HG02588 (cell line): ENCODE data around the gene PRRC2B.
A peak's percentile ranks its signal among the peaks of the same experiment; 100 is the strongest.
"Not testable (repeated sequence)": the region's sequence is repeated elsewhere in the genome, so short reads cannot be mapped to it uniquely, and the experiment has no call there.

ENCODE experiments used
- ATAC-seq: cut with Tn5 transposase; IDR thresholded peaks from one replicate; pipeline ENCODE4 v1.9.1; 2021; ENCODE audit warnings: mild to moderate bottlenecking, moderate library complexity; ENCODE audit not compliant: unreplicated experiment

Gene PRRC2B

DNA sequence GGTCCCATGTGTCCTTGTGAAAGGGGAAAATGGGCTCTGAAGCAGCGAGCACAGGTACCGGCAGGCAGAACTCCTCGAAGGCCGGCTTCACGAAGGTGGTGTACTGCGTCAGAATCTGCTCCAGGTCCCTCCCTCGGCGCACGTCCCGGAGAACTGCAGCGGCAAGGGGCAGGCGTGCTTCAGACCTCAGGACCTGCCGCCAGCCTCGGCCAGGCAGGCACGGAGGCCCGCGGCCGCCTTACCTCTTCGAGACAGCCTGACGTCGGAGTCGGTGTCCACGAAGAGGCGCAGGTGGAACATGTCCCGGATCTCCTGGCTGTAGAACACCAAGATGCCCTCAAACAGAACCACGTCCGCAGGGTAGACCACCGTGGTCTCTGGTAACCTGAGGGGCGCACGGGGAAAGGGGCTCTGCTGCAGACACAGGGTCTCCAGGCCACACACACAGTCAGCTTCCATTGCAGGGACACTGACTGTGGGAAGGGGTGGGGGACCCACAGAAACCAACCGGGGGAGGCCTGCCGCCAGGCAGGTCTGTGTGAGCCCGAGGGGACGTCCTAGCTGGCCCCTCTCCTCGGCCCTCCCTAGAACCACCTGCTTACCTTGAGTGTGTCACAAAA lies 135.1 kb downstream of the PRRC2B start:
- no peak for ATAC-seq

- ATAC-seq = no peak
Observed at GRCh38 chr9:131529597-131530545, 136.0 kb downstream of the PRRC2B start.

- ATAC-seq = peak; percentile 26
Observed at GRCh38 chr9:131530546-131530919, 136.6 kb downstream of the PRRC2B start.

- peak; percentile 82 for ATAC-seq
Observed at GRCh38 chr9:131530920-131531832, 137.3 kb downstream of the PRRC2B start, which contains the start of gene UCK1. Gene UCK1, minus strand, starts transcription at chr9:131531263. Its CDS starts 89 bp downstream, at chr9:131531174.

DNA sequence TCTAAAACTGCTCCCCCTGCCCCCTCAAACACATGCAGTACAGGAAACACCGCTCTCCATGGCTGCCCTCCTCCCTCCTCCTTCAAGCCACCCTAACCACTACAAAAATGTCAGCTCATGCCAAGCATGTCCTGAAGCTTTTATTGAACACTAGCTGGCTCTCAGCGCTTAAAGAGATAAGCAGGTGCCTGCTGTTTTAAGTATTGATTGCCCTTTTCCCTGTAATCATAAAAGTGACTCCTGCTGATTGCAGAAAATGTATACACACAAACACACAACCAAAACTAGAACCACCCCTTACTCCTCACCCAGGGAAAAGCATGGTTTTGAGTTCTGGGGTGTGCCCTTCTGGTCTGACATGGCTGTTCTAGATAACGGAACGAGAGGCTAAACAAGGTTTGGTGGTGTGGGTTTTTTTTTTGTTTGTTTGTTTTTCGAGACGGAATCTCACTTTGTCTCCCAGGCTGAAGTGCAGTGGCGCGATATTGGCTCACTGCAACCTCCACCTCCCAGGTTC lies 140.9 kb downstream of the PRRC2B start:
- no peak for ATAC-seq

DNA sequence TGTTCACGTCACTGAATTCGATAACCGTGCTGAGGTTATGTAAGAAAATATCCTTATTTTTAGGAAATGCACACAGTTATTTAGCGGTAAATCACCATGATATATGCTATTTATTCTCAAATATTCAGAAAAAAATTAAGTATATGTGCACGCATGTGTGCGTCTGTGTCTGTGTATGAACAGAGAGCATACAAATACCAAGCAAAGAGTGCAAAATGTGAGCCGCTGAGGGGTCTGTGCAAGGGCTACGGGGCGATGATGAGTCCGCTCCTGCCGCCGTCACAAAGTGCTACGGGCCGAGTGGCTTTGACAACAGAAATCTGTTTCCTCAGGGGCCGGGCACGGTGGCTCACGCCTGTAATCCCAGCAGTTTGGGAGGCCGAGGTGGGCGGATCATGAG lies 144.1 kb downstream of the PRRC2B start:
- no peak for ATAC-seq

- no peak for ATAC-seq
Observed at GRCh38 chr9:131539223-131539923, 145.5 kb downstream of the PRRC2B start.

DNA sequence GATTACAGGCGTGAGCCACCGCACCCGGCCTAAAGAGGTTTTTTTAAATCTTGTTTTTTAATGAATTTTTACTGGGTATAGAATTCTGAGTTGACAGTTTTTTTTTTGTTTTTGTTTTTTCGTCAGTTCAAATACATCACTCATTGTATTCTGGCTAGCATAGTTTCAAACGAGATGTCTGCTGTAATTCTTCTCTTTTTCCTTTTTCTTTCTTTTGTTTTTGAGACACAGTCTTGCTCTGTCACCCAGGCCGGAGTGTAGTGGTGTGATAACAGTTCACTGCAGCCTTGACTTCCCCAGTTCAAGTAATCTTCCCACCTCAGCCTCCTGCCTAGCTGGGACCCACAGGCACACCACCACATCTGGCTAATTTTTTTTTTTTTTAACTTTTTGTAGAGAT lies 149.3 kb downstream of the PRRC2B start:
- ATAC-seq = no peak

- no peak for ATAC-seq
Observed at GRCh38 chr9:131545003-131545785, 151.3 kb downstream of the PRRC2B start, which contains the start of gene PRRT1B. Gene PRRT1B, plus strand, starts transcription at chr9:131545523. Its CDS starts 93 bp downstream, at chr9:131545616.

- ATAC-seq = no peak
Observed at GRCh38 chr9:131545786-131546335, 152.0 kb downstream of the PRRC2B start.

DNA sequence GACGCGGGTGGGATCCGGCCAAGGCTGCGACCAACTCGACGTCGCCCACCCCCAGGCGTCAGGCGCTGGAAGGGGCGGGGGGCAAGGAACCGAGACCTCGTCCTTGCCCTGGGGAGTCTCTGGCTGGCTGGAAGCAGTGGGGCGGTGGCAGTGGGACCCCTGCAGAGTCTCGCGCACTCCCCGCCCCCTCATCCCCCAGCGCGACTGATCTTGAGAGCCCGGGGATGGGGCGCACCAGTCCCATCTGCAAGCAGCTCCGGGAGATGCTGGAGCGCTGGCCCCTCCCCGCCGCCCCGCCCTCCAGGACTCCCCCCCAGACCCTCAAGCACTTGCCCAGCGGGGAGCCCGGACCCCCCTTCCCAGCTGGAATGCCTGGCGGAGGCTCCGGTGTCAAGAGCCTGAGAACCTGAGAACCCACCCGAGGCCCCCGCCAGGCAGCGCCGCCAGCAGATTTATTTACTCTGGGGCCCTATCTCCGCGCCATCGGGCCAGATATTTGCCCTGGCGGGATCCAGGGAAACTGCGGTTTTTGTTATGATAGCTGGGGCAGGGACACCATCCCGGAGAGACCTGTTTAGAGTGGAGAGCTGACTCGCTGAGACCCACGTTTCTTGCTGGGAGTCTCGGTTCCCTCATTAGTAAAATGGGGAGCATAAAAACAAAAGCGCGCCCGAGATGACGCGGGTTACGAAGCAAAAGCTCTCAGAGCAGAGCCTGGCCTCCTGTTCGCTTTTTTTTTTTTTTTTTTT lies 152.6 kb downstream of the PRRC2B start:
- no peak for ATAC-seq

GRCh38 chr9:131549186-131549585 lies 155.3 kb downstream of the PRRC2B start:
- ATAC-seq = not testable (repeated sequence)
